ENCODE measurements around the gene HSPA12A.

The HSPA12A gene

GRCh38 chr10:116769791-116770190 is 27.4 kb upstream of the HSPA12A start:
- DNase-seq: no peak

- no peak for DNase-seq
These were observed 27.0 kb upstream of the HSPA12A start for GRCh38 chr10:116769368-116769767.

GRCh38 chr10:116768786-116769185 is 26.4 kb upstream of the HSPA12A start:
- DNase-seq: no peak

GRCh38 chr10:116766837-116767634 is 24.7 kb upstream of the HSPA12A start:
- DNase-seq: no peak

GRCh38 chr10:116766241-116766827 is 24.0 kb upstream of the HSPA12A start:
- DNase-seq: no peak

- no peak for DNase-seq
These were observed 23.3 kb upstream of the HSPA12A start for GRCh38 chr10:116765648-116766081.

GRCh38 chr10:116764979-116765378 is 22.6 kb upstream of the HSPA12A start:
- DNase-seq: no peak

- no peak for DNase-seq
These were observed 21.1 kb upstream of the HSPA12A start for GRCh38 chr10:116763440-116763839.

GRCh38 chr10:116761883-116762282 is 19.5 kb upstream of the HSPA12A start:
- no peak for DNase-seq

GRCh38 chr10:116760919-116761318 is 18.6 kb upstream of the HSPA12A start:
- no peak for DNase-seq

- no peak for DNase-seq
These were observed 14.9 kb upstream of the HSPA12A start for GRCh38 chr10:116757246-116757645.

- no peak for DNase-seq
These were observed 13.9 kb upstream of the HSPA12A start for GRCh38 chr10:116756277-116756676.

- no peak for DNase-seq
These were observed 11.4 kb upstream of the HSPA12A start for GRCh38 chr10:116753759-116754158.

GRCh38 chr10:116752969-116753665 is 10.8 kb upstream of the HSPA12A start:
- no peak for DNase-seq

GRCh38 chr10:116752563-116752962 is 10.2 kb upstream of the HSPA12A start:
- no peak for DNase-seq

- no peak for DNase-seq
These were observed 6.1 kb upstream of the HSPA12A start for GRCh38 chr10:116748471-116748870.

GRCh38 chr10:116748041-116748440 is 5.7 kb upstream of the HSPA12A start:
- no peak for DNase-seq

GRCh38 chr10:116747325-116747724 is 5.0 kb upstream of the HSPA12A start:
- DNase-seq: no peak

GRCh38 chr10:116744885-116745284 is 2.5 kb upstream of the HSPA12A start:
- DNase-seq: no peak

GRCh38 chr10:116744163-116744753 is 1.9 kb upstream of the HSPA12A start:
- no peak for DNase-seq

- no peak for DNase-seq
These were observed 1.1 kb upstream of the HSPA12A start for GRCh38 chr10:116743266-116744064.

Data from cortex of kidney (tissue), 1 donor.